ENCODE results near the gene KLHDC4. TPM values are rescaled to one million over a fixed set of nuclear protein-coding genes. Genes with fewer than 3 reads are reported as not detected.

KLHDC4 gene
- total and polyA plus RNA-seq, 10 of the 15 experiments (the other 5 are each of a cell fraction or from before 2014, with no cell fraction given), result 0.80 to 62.1 (median 32.8) TPM

- FAIRE-seq, result no peak
- peaks cover 11% of the 10 kb centered on the region; the same call in 2 of the 3 replicates for H3K9me3 ChIP-seq (replicated peaks; ENCODE audit: control insufficient read depth, insufficient read depth, low read length)
- CTCF ChIA-PET, result interaction anchor here (0.9 to 1.5 kb wide), 2 partner anchors 35 to 47 kb away, joined by 3 read pairs; no protein-coding TSS in a partner anchor
- no peaks in the 10 kb centered on the region for H3K79me2 ChIP-seq (ENCODE audit: control insufficient read depth, insufficient read depth, low read length)
- no peak overlapping the region for H3K27ac ChIP-seq (ENCODE audit: control insufficient read depth, insufficient read depth)
- ATAC-seq, result no peak
- no peak for DNase-seq (ENCODE audit: low read depth, low spot score)
- 69% methylated on average over 5 of the region's 5 CpGs for WGBS (ENCODE audit: insufficient coverage, insufficient replicate concordance, low lambda C conversion rate, missing lambda C conversion rate)
- no peak overlapping the region for H3K9ac ChIP-seq (ENCODE audit: control insufficient read depth, insufficient read depth, low read length)
- peaks cover 13% of the 10 kb centered on the region for H3K4me1 ChIP-seq (ENCODE audit: control insufficient read depth, insufficient read depth, low read length)
- no peak overlapping the region for H3K4me3 ChIP-seq
- H2AFZ ChIP-seq (ENCODE audit: control insufficient read depth, low read depth, low read length), result no peak overlapping the region
- no peak for TF ChIP-seq TARDBP (IDR thresholded peaks at IDR 0.05; ENCODE audit: borderline replicate concordance)
- no peak for TF ChIP-seq RCOR1 (conservative IDR thresholded peaks at IDR 0.05; ENCODE audit: low read depth, low read length)
- no peak for TF ChIP-seq USF2 (IDR thresholded peaks at IDR 0.05; ENCODE audit: borderline replicate concordance, low read depth, low read length)
- no peak for TF ChIP-seq ETV6 (conservative IDR thresholded peaks at IDR 0.05 in 1 of 2, IDR thresholded peaks at IDR 0.05 in 1 of 2; ENCODE audit: borderline replicate concordance in 1 of 2, low read depth in 1 of 2)
- TF ChIP-seq ZBTB40 (IDR thresholded peaks at IDR 0.05; ENCODE audit: borderline replicate concordance), result no peak
- TF ChIP-seq CTCF (IDR thresholded peaks at IDR 0.05 in 2 of 3, conservative IDR thresholded peaks at IDR 0.05 in 1 of 3; ENCODE audit: control insufficient read depth in 2 of 3, extremely low read depth in 1 of 3, insufficient read depth in 1 of 3, low read depth in 3 of 3, low read length in 3 of 3), result no peak
- RAD21 ChIA-PET (ENCODE audit: unreplicated experiment), result interaction anchor here (0.6 to 1.2 kb wide), 2 partner anchors 37 to 56 kb away, joined by 3 to 4 read pairs; no protein-coding TSS in a partner anchor
- H3K36me3 ChIP-seq (ENCODE audit: control insufficient read depth in 2 of 2, insufficient read depth in 2 of 2, low read length in 1 of 2), result no peaks in the 10 kb centered on the region
- SMC1A ChIA-PET (ENCODE audit: uncharacterized antibody, unreplicated experiment), result interaction anchor here (0.7 to 1.7 kb wide), 3 partner anchors 31 to 56 kb away, joined by 4 to 5 read pairs (median 4); no protein-coding TSS in a partner anchor
- intact Hi-C loops (cut with micrococcal nuclease; ENCODE audit: unreplicated experiment) (no loop called here), in situ Hi-C loops (cut with MboI) (no loop called here)
- BruUV-seq (replicated peaks), result no TSS peak
- H3K4me2 ChIP-seq (ENCODE audit: control insufficient read depth, insufficient read depth), result no peak overlapping the region
- POLR2A ChIA-PET, result no interaction called here
- no peaks in the 10 kb centered on the region for H4K20me1 ChIP-seq (ENCODE audit: control insufficient read depth, insufficient read depth)
- no peaks in the 10 kb centered on the region; a peak in 1 of 4 replicates for H3K27me3 ChIP-seq (replicated peaks in 1 of 2; ENCODE audit: control insufficient read depth in 2 of 2, insufficient read depth in 2 of 2, low read length in 1 of 2)
These were observed 49.8 kb upstream of the KLHDC4 start for GRCh38 chr16:87815567-87815966.

Measured in GM12878 (cell line).